Glutamatergic neuron (in vitro differentiated cells): Measurements from ENCODE around the gene COL15A1. TPM values are rescaled to one million over a fixed set of nuclear protein-coding genes. Genes with fewer than 3 reads are reported as not detected.
A peak's percentile ranks its signal among the peaks of the same experiment; 100 is the strongest.

Source experiments
- DNase-seq: peaks from one replicate; pipeline ENCODE4 v3.0.0; 2022
- H3K27ac Mint-ChIP-seq: one replicate; pipeline ENCODE4 v1.8.0; 2020; ENCODE audit warnings: mild to moderate bottlenecking, mixed read lengths, inconsistent platforms; ENCODE audit not compliant: unreplicated experiment
- H3K27me3 Mint-ChIP-seq: one replicate; pipeline ENCODE4 v1.8.0; 2020; ENCODE audit warnings: mild to moderate bottlenecking, moderate library complexity, mixed read lengths, inconsistent platforms; ENCODE audit not compliant: unreplicated experiment
- H3K36me3 Mint-ChIP-seq: one replicate; pipeline ENCODE4 v1.8.0; 2020; ENCODE audit warnings: mild to moderate bottlenecking, mixed read lengths, inconsistent platforms; ENCODE audit not compliant: unreplicated experiment
- H3K4me1 Mint-ChIP-seq: one replicate; pipeline ENCODE4 v1.8.0; 2020; ENCODE audit warnings: mild to moderate bottlenecking, low read depth, mixed read lengths, inconsistent platforms; ENCODE audit not compliant: unreplicated experiment
- H3K4me3 Mint-ChIP-seq: one replicate; pipeline ENCODE4 v1.8.0; 2020; ENCODE audit warnings: mild to moderate bottlenecking, mixed read lengths, inconsistent platforms; ENCODE audit not compliant: unreplicated experiment
- H3K9me3 Mint-ChIP-seq: one replicate; pipeline ENCODE4 v1.8.0; 2020; ENCODE audit warnings: mild to moderate bottlenecking, moderate library complexity, mixed read lengths, inconsistent platforms; ENCODE audit not compliant: unreplicated experiment
- CTCF ChIP-seq: fragments of 200-600 bp; sonication (generic); IDR thresholded peaks from one replicate; pipeline ENCODE4 v1.5.0; 2021; ENCODE audit not compliant: partially characterized antibody, unreplicated experiment
- total RNA-seq: library from RNA; stranded (reverse); fragmentation: NEBNext Ultra II Directional; extraction: Animal tissue kit (Norgen Biotek cat#: 25700); gene quantifications from one replicate; pipeline ENCODE4 v1.2.1, GENCODE V29; 2021; ENCODE audit not compliant: unreplicated experiment

The COL15A1 gene
- total RNA-seq, 1 donor from 2014 or later: not detected

DNA sequence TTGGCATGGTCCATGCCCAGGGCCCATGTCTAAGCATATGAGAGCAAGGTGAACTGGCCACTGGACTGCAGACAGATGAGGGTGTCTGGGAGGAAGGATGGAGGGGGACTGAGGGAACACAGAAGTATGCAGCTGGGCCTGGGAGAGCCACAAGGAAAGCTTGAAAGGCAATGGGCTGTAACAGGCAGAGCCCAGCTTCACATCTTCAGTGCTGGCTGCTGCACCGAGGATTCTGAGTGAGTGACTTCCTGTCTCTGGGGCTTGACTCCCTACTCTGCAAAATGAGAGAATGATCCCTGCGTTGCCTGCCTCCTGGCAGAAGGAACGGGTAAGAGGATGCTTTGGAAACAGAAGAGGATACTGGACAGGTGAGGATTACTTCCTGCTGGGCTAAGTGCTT, 29.0 kb downstream of the COL15A1 start:
- peaks cover 8% of the 10 kb centered on the region for H3K9me3 Mint-ChIP-seq
- H3K27ac Mint-ChIP-seq: no peak overlapping the region
- H3K36me3 Mint-ChIP-seq: no peaks in the 10 kb centered on the region
- H3K27me3 Mint-ChIP-seq: peaks cover 9% of the 10 kb centered on the region
- no peak for DNase-seq
- no peak for TF ChIP-seq CTCF
- no peak overlapping the region for H3K4me3 Mint-ChIP-seq
- H3K4me1 Mint-ChIP-seq: peaks cover 21% of the 10 kb centered on the region

- no peak for DNase-seq
- TF ChIP-seq CTCF: no peak
- Mint-ChIP-seq H3K36me3 (no peaks in the 10 kb centered on the region), H3K4me3 (no peak overlapping the region), H3K27ac (no peak overlapping the region), H3K4me1 (peaks cover 22% of the 10 kb centered on the region), H3K27me3 (peaks cover 6% of the 10 kb centered on the region), H3K9me3 (peaks cover 8% of the 10 kb centered on the region)
These were observed 29.5 kb downstream of the COL15A1 start for GRCh38 chr9:98973171-98973570.

- no peak overlapping the region for H3K27ac Mint-ChIP-seq
- TF ChIP-seq CTCF: no peak
These were observed 29.9 kb downstream of the COL15A1 start for GRCh38 chr9:98973576-98973975.

DNA sequence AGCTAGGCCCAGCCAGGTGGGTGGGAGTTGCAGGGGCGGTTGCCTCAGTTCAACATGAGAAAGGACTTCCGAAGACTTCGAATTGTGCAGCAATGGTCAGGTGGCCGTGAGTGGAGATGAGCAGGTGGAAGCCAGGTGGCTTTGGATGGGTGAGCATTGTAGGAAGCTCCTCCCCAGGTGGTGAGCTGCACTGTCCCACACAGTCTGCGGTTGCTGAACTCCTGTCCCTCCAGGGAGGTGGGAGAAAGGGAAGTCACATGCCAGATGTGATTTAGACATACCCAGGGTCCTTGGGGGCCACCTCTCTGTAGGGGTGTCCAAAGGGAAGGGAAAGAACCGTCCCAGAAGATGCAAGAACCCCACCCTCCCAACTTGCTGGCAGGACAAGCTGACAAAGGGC, 30.4 kb downstream of the COL15A1 start:
- peaks cover 24% of the 10 kb centered on the region for H3K4me1 Mint-ChIP-seq
- no peak for DNase-seq
- no peak for TF ChIP-seq CTCF
- no peak overlapping the region for H3K27ac Mint-ChIP-seq
- peaks cover 6% of the 10 kb centered on the region for H3K27me3 Mint-ChIP-seq
- H3K4me3 Mint-ChIP-seq: peak overlapping the region; percentile 32
- peaks cover 8% of the 10 kb centered on the region for H3K9me3 Mint-ChIP-seq
- no peaks in the 10 kb centered on the region for H3K36me3 Mint-ChIP-seq

More at GRCh38 chr9:98973576-98973975, 29.9 kb downstream of the COL15A1 start:
- Mint-ChIP-seq H3K4me1 (peaks cover 24% of the 10 kb centered on the region), H3K4me3 (no peak overlapping the region), H3K27me3 (peaks cover 6% of the 10 kb centered on the region), H3K36me3 (no peaks in the 10 kb centered on the region), H3K9me3 (peaks cover 8% of the 10 kb centered on the region)
- DNase-seq: no peak

DNA sequence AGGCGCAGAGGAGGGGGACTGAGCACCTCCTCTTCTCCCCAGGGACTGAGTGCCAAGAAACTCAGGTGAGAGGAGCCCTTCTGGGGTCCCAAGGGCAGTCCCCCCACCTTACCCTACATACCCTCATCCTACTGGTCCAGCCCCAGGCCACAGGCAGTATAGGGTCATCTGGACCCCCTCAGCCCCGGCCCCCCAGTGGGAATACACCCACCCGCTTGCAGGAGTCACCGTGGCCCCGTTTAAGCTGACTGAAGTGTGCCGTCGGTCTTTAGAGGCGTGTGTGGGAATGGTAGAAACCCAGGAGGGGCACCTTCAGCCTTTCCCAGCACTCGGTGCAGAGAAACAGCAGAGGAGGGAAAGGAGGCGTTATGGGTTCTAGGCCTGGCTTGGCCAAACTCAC, 30.8 kb downstream of the COL15A1 start:
- Mint-ChIP-seq H3K4me3 (no peak overlapping the region), H3K9me3 (peaks cover 8% of the 10 kb centered on the region), H3K36me3 (no peaks in the 10 kb centered on the region), H3K4me1 (peaks cover 24% of the 10 kb centered on the region), H3K27me3 (peaks cover 6% of the 10 kb centered on the region), H3K27ac (no peak overlapping the region)
- no peak for TF ChIP-seq CTCF
- DNase-seq: no peak
